GM12865 (cell line): ENCODE results near the gene MCM9.

ENCODE experiments used
- DNase-seq: peaks from one replicate; pipeline ENCODE4 v3.0.0; 2010; ENCODE audit warnings: low read depth
- H3K4me3 ChIP-seq: 2 replicates; pipeline ENCODE4 v1.5.1; 2011; ENCODE audit warnings: mild to moderate bottlenecking, low read depth, low read length, control low read depth
- CTCF ChIP-seq: IDR thresholded peaks from 2 replicates; pipeline ENCODE4 v1.5.1; 2011; ENCODE audit warnings: low read length, control low read depth, low read depth, inconsistent platforms; ENCODE audit not compliant: insufficient read depth; ENCODE audit errors: missing control alignments

Gene MCM9

GRCh38 chr6:118786596-118787453 is 148.1 kb downstream of the MCM9 start:
- DNase-seq = no peak
- TF ChIP-seq CTCF = no peak
- H3K4me3 ChIP-seq = no peak overlapping the region

GRCh38 chr6:118785601-118786000 is 149.4 kb downstream of the MCM9 start:
- DNase-seq = no peak
- no peak for TF ChIP-seq CTCF
- H3K4me3 ChIP-seq = no peak overlapping the region

GRCh38 chr6:118784641-118785164 is 150.3 kb downstream of the MCM9 start:
- DNase-seq = no peak
- H3K4me3 ChIP-seq = no peak overlapping the region
- no peak for TF ChIP-seq CTCF

GRCh38 chr6:118783931-118784550 is 150.9 kb downstream of the MCM9 start:
- DNase-seq = no peak
- TF ChIP-seq CTCF = no peak
- H3K4me3 ChIP-seq = no peak overlapping the region

GRCh38 chr6:118782651-118783050 is 152.3 kb downstream of the MCM9 start:
- no peak overlapping the region for H3K4me3 ChIP-seq
- TF ChIP-seq CTCF = no peak
- no peak for DNase-seq

GRCh38 chr6:118781897-118782296 is 153.1 kb downstream of the MCM9 start:
- no peak for DNase-seq
- no peak for TF ChIP-seq CTCF
- no peak overlapping the region for H3K4me3 ChIP-seq

- no peak overlapping the region for H3K4me3 ChIP-seq
- no peak for TF ChIP-seq CTCF
- no peak for DNase-seq
Measured at GRCh38 chr6:118780668-118781067, 154.3 kb downstream of the MCM9 start.
